Measurements from ENCODE around the gene MAGEA9B. TPM values are rescaled to one million over a fixed set of nuclear protein-coding genes. Genes with fewer than 3 reads are reported as not detected.

Gene MAGEA9B
- total RNA-seq, 1 experiment from 2014 or later = not detected

DNA sequence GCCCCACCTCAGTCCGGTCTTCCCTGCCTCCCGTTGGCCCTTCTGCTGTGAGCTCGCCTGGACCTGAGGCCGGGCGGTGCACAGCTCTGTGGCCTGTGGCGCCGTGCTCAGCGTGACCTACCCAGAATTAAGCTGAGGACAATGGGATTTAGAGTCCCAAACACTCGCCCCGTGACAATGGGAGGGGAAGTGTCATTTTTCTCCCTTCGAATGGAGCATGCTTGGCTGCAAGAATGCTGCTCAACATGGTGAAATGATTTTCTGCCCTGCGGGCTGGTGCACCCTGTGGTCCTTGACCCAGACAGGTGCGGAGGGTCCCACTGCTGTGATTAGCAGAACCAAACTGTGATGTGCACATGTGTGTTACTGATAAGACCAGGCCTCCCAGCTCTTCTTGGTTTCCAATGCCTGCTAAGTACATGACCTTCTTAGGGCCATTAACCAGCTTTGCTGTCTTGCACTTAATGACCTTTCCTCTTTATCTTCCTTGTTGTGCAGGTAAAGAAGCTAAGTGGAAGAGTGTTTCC is 45.7 kb downstream of the MAGEA9B start:
- Mint-ChIP-seq H3K9me3 (peaks cover 32 to 38% of the 10 kb centered on the region in 2 experiments), H3K27ac (no peak overlapping the region), H3K4me1 (peaks cover 0 to 10% of the 10 kb centered on the region in 2 experiments; a peak in 3 of 4 replicates), H3K36me3 (ENCODE audit: insufficient read depth in 1 of 3, low read depth in 3 of 3) (peaks cover 0 to 4% (median 0%) of the 10 kb centered on the region in 3 experiments; a peak in 1 of 7 replicates), H3K27me3 (ENCODE audit: low read depth) (no peaks in the 10 kb centered on the region), H3K4me3 (peak overlapping the region; percentile 76 to 86)
- Histone ChIP-seq H4K20me1 (ENCODE audit: control insufficient read depth, insufficient read depth, insufficient read length) (no peaks in the 10 kb centered on the region), H3K14ac (ENCODE audit: insufficient read depth, low read length) (no peak overlapping the region), H3K27me3 (ENCODE audit: insufficient read depth, low read length) (no peaks in the 10 kb centered on the region), H2BK5ac (ENCODE audit: insufficient read length, low read length) (no peak overlapping the region), H3K56ac (ENCODE audit: insufficient read length, low read depth, low read length) (no peak overlapping the region), H3K23ac (ENCODE audit: insufficient read length, low read depth, low read length) (no peak overlapping the region), H3K18ac (ENCODE audit: insufficient read length, low read depth, low read length) (no peak overlapping the region), H4K8ac (replicated peaks; ENCODE audit: insufficient read length, low read depth, low read length) (no peak overlapping the region), H2BK15ac (ENCODE audit: low read depth, low read length) (no peak overlapping the region), H3T11ph (ENCODE audit: low read length) (no peak overlapping the region), H2AFZ (ENCODE audit: low read length) (no peak overlapping the region), H3K4me1 (ENCODE audit: insufficient read depth, low read length) (no peaks in the 10 kb centered on the region; the same call in 1 of the 2 replicates), H3K9ac (ENCODE audit: extremely low read depth, insufficient read length, low read length) (no peak overlapping the region), H2BK120ac (ENCODE audit: low read depth, low read length, poor library complexity, severe bottlenecking) (no peak overlapping the region), H3K9me3 (ENCODE audit: control insufficient read depth, low read depth, low read length) (peaks cover 8% of the 10 kb centered on the region), H4K5ac (ENCODE audit: insufficient read length, low read depth, low read length) (no peak overlapping the region), H3K79me1 (ENCODE audit: insufficient read depth, low read depth, low read length, poor library complexity, severe bottlenecking) (no peaks in the 10 kb centered on the region), H3K4me2 (ENCODE audit: insufficient read depth, insufficient read length, low read length) (peak overlapping the region; percentile 50), H2BK12ac (ENCODE audit: insufficient read length, low read depth, low read length) (no peak overlapping the region), H2BK20ac (ENCODE audit: low read depth, low read length, poor library complexity, severe bottlenecking) (no peak overlapping the region), H3K4ac (ENCODE audit: low read depth, low read length) (no peak overlapping the region), H3K23me2 (ENCODE audit: insufficient read length, low read depth, low read length, poor library complexity, severe bottlenecking) (peaks cover 3% of the 10 kb centered on the region), H2AK5ac (ENCODE audit: insufficient read length, low read length) (no peak overlapping the region), H3K27ac (ENCODE audit: insufficient read length, low read depth, low read length) (no peak overlapping the region), H3K79me2 (ENCODE audit: insufficient read depth, low read length) (no peaks in the 10 kb centered on the region), H4K91ac (ENCODE audit: insufficient read length, low read depth, low read length) (no peak overlapping the region)
- WGBS (ENCODE audit: extremely low coverage, insufficient read length, low lambda C conversion rate) = no CpG with 5 or more reads among the region's 13 CpGs
- TF ChIP-seq, protein P1, sequence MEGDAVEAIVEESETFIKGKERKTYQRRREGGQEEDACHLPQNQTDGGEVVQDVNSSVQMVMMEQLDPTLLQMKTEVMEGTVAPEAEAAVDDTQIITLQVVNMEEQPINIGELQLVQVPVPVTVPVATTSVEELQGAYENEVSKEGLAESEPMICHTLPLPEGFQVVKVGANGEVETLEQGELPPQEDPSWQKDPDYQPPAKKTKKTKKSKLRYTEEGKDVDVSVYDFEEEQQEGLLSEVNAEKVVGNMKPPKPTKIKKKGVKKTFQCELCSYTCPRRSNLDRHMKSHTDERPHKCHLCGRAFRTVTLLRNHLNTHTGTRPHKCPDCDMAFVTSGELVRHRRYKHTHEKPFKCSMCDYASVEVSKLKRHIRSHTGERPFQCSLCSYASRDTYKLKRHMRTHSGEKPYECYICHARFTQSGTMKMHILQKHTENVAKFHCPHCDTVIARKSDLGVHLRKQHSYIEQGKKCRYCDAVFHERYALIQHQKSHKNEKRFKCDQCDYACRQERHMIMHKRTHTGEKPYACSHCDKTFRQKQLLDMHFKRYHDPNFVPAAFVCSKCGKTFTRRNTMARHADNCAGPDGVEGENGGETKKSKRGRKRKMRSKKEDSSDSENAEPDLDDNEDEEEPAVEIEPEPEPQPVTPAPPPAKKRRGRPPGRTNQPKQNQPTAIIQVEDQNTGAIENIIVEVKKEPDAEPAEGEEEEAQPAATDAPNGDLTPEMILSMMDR (conservative IDR thresholded peaks at IDR 0.05) = no peak
- no peak for DNase-seq
